PC-9 (cell line): ENCODE results near the gene UNC119B. TPM values are rescaled to one million over a fixed set of nuclear protein-coding genes. Genes with fewer than 3 reads are reported as not detected.

Experiments
- BruUV-seq: library from RNA; stranded (reverse); fragments of 400-500 nt; replicated peaks from 2 replicates; lab custom pipeline; 2021; lab: Mats Ljungman, UMichigan
- CTCF ChIA-PET: fragments of 300-600 bp; sonication (Branson Sonifier 250); formaldehyde crosslinking; loops from one replicate; lab custom pipeline; 2022; ENCODE audit warnings: antibody characterized with exemption; lab: Charles Lee
- POLR2A ChIA-PET: fragments of 300-600 bp; sonication (Branson Sonifier 250); formaldehyde crosslinking; loops from one replicate; lab custom pipeline; 2022; ENCODE audit warnings: antibody characterized with exemption; ENCODE audit not compliant: unreplicated experiment; lab: Charles Lee
- DNase-seq, 2 experiments: peaks; one replicate each; pipeline versions ENCODE4 v3.0.0 to v3.0.0-alpha.2; 2015 to 2022; ENCODE audit warnings: mixed read lengths in 1 of 2
- H2AFZ ChIP-seq: fragments of 200-600 bp; sonication (generic); 2 replicates; pipeline ENCODE4 v1.8.1; 2017; ENCODE audit warnings: antibody characterized with exemption
- H3F3A ChIP-seq: fragments of 200-600 bp; sonication (generic); 2 replicates; pipeline ENCODE4 v1.8.1; 2017; ENCODE audit warnings: antibody characterized with exemption, mild to moderate bottlenecking, low read depth; ENCODE audit not compliant: insufficient read depth
- H3K27ac ChIP-seq: fragments of 200-600 bp; sonication (generic); 2 replicates; pipeline ENCODE4 v1.6.1; 2016; ENCODE audit warnings: mixed run types
- H3K27me3 ChIP-seq: fragments of 200-600 bp; sonication (generic); 2 replicates; pipeline ENCODE4 v1.6.1; 2016; ENCODE audit warnings: low read depth, mixed run types; ENCODE audit not compliant: insufficient read depth
- H3K36me3 ChIP-seq: fragments of 200-600 bp; sonication (generic); 2 replicates; pipeline ENCODE4 v1.6.1; 2016; ENCODE audit warnings: low read depth, mixed run types
- H3K4me1 ChIP-seq: fragments of 200-600 bp; sonication (generic); replicated peaks from 2 replicates; pipeline ENCODE4 v1.6.1; 2016; ENCODE audit warnings: mixed run types; ENCODE audit not compliant: insufficient read depth
- H3K4me2 ChIP-seq: fragments of 200-600 bp; sonication (generic); 2 replicates; pipeline ENCODE4 v1.6.1; 2017; ENCODE audit warnings: mixed run types
- H3K4me3 ChIP-seq: fragments of 200-600 bp; sonication (generic); 2 replicates; pipeline ENCODE4 v1.6.1; 2016; ENCODE audit warnings: mixed run types
- H3K79me2 ChIP-seq: fragments of 200-600 bp; sonication (generic); 2 replicates; pipeline ENCODE4 v1.6.1; 2017; ENCODE audit warnings: low read depth, mixed run types
- H3K9me2 ChIP-seq: fragments of 200-600 bp; sonication (generic); 2 replicates; pipeline ENCODE4 v1.8.1; 2017; ENCODE audit warnings: mild to moderate bottlenecking; ENCODE audit not compliant: insufficient read depth
- H3K9me3 ChIP-seq: fragments of 200-600 bp; sonication (generic); 2 replicates; pipeline ENCODE4 v1.8.1; 2016; ENCODE audit warnings: low read depth; ENCODE audit not compliant: insufficient read depth
- H4K20me1 ChIP-seq: fragments of 200-600 bp; sonication (generic); 2 replicates; pipeline ENCODE4 v1.8.1; 2017; ENCODE audit not compliant: insufficient read depth
- EZH2 ChIP-seq: fragments of 200-600 bp; sonication (generic); IDR thresholded peaks from 2 replicates; pipeline ENCODE4 v1.8.0; 2017; ENCODE audit warnings: antibody characterized with exemption, low read depth
- intact Hi-C: fragments of 100-400 bp; cut with micrococcal nuclease; formaldehyde crosslinking; loops from one replicate; pipeline ENCODE4 v1.10.0; 2022; ENCODE audit not compliant: unreplicated experiment
- total RNA-seq: library from RNA; stranded (reverse); gene quantifications from 2 replicates; pipeline ENCODE4 v1.2.3, GENCODE V29; 2021
- TF ChIP-seq, protein P1 (sequence below): fragments of 200-600 bp; sonication (generic); conservative IDR thresholded peaks from 2 replicates; pipeline ENCODE4 v1.6.1; 2017; ENCODE audit warnings: mixed run types, antibody characterized with exemption, mild to moderate bottlenecking, moderate library complexity

Gene UNC119B
- total RNA-seq, 1 experiment from 2014 or later, result 25.9 TPM

- H3K9me3 ChIP-seq, result no peaks in the 10 kb centered on the region
- no peaks in the 10 kb centered on the region for H3K27me3 ChIP-seq
- CTCF ChIA-PET, result no interaction called here
- no peak overlapping the region for H3K27ac ChIP-seq
- no peak overlapping the region for H3K4me3 ChIP-seq
- intact Hi-C loops, result no loop called here
- H3K4me1 ChIP-seq, result no peaks in the 10 kb centered on the region
- H3K9me2 ChIP-seq, result no peaks in the 10 kb centered on the region
- H3K4me2 ChIP-seq, result no peak overlapping the region
- peaks cover 11% of the 10 kb centered on the region; the same call in 1 of the 2 replicates for H3K36me3 ChIP-seq
- TF ChIP-seq, protein P1, sequence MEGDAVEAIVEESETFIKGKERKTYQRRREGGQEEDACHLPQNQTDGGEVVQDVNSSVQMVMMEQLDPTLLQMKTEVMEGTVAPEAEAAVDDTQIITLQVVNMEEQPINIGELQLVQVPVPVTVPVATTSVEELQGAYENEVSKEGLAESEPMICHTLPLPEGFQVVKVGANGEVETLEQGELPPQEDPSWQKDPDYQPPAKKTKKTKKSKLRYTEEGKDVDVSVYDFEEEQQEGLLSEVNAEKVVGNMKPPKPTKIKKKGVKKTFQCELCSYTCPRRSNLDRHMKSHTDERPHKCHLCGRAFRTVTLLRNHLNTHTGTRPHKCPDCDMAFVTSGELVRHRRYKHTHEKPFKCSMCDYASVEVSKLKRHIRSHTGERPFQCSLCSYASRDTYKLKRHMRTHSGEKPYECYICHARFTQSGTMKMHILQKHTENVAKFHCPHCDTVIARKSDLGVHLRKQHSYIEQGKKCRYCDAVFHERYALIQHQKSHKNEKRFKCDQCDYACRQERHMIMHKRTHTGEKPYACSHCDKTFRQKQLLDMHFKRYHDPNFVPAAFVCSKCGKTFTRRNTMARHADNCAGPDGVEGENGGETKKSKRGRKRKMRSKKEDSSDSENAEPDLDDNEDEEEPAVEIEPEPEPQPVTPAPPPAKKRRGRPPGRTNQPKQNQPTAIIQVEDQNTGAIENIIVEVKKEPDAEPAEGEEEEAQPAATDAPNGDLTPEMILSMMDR, result no peak
- no peak for TF ChIP-seq EZH2
- no peaks in the 10 kb centered on the region for H3F3A ChIP-seq
- BruUV-seq, result no TSS peak
- POLR2A ChIA-PET, result no interaction called here
- H4K20me1 ChIP-seq, result peaks cover 4% of the 10 kb centered on the region; the same call in 1 of the 2 replicates
- no peaks in the 10 kb centered on the region for H3K79me2 ChIP-seq
- no peak overlapping the region for H2AFZ ChIP-seq
- no peak for DNase-seq
Measured at GRCh38 chr12:120718055-120718454, 7.8 kb downstream of the UNC119B start.

GRCh38 chr12:120719072-120719471, 8.8 kb downstream of the UNC119B start:
- Histone ChIP-seq H3K4me2 (no peak overlapping the region), H4K20me1 (no peaks in the 10 kb centered on the region), H3K27me3 (no peaks in the 10 kb centered on the region), H3F3A (no peaks in the 10 kb centered on the region; the same call in 1 of the 2 replicates), H2AFZ (no peak overlapping the region), H3K4me1 (no peaks in the 10 kb centered on the region), H3K27ac (no peak overlapping the region), H3K4me3 (no peak overlapping the region), H3K9me2 (no peaks in the 10 kb centered on the region), H3K79me2 (no peaks in the 10 kb centered on the region), H3K36me3 (peaks cover 11% of the 10 kb centered on the region; the same call in 1 of the 2 replicates), H3K9me3 (no peaks in the 10 kb centered on the region)
- intact Hi-C loops, result no loop called here
- TF ChIP-seq, protein P1, result no peak
- no peak for TF ChIP-seq EZH2
- no TSS peak for BruUV-seq
- ChIA-PET CTCF (no interaction called here), POLR2A (no interaction called here)
- no peak for DNase-seq

DNA sequence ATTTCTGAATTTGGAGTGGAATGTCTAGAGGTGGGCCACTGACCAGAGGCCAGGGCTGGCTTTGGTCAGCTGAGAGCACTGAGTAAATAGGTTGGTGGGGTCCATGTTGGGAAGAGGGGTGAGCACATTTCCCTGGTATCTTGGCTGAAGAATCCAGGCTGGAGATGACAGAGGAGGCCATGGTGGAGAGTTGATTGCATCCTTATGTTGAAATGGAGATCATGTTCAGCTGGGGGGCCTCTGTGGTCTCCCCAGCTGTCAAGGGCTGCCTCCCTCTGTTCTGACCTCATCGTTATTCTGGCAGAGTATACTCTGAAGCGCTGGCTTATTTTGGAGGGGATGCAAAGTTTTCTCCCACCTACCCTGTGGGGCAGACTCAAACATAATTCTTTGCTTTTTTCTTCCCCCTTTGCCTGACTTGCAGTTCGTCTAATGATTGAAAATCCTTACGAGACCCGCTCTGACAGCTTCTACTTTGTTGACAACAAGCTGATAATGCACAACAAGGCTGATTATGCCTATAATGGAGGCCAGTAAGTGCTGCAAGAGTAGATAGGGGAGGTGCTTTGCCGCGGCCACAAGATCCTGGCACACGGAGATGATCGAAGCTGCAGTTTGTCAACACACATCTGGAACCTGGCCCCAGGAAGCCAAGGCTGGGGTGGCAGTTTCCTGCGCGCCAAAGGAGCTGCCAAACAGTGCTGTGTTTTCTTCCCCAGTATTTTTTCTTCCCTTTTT, 9.4 kb downstream of the UNC119B start:
- peaks cover 5% of the 10 kb centered on the region; the same call in 1 of the 2 replicates for H3F3A ChIP-seq
- no peaks in the 10 kb centered on the region for H3K9me3 ChIP-seq
- H3K27ac ChIP-seq, result no peak overlapping the region
- no peak for DNase-seq
- no peak overlapping the region for H2AFZ ChIP-seq
- no peaks in the 10 kb centered on the region for H3K27me3 ChIP-seq
- no peak overlapping the region for H3K4me2 ChIP-seq
- peaks cover 11% of the 10 kb centered on the region; the same call in 1 of the 2 replicates for H3K36me3 ChIP-seq
- no peaks in the 10 kb centered on the region for H3K79me2 ChIP-seq
- no TSS peak for BruUV-seq
- ChIA-PET CTCF (interaction anchor here (0.6 kb wide), 1 partner anchor 133 kb away, joined by 3 read pairs; no protein-coding TSS in a partner anchor), POLR2A (no interaction called here)
- no peaks in the 10 kb centered on the region for H3K9me2 ChIP-seq
- no peaks in the 10 kb centered on the region for H3K4me1 ChIP-seq
- no peak for TF ChIP-seq EZH2
- TF ChIP-seq, protein P1, result no peak
- intact Hi-C loops, result no loop called here
- no peak overlapping the region for H3K4me3 ChIP-seq
- no peaks in the 10 kb centered on the region for H4K20me1 ChIP-seq
